H1 (cell line): Measurements from ENCODE around the gene ACACA. TPM values are rescaled to one million over a fixed set of nuclear protein-coding genes. Genes with fewer than 3 reads are reported as not detected.

Experiments
- FOSL1 ChIP-seq: IDR thresholded peaks from 2 replicates; pipeline ENCODE4 v1.6.1; 2011; ENCODE audit warnings: mild to moderate bottlenecking, low read depth, low read length, moderate library complexity; ENCODE audit not compliant: insufficient read depth
- HDAC2 ChIP-seq, 2 experiments: fragments of 300-600 bp in 1 of 2; sonication (generic) in 1 of 2; IDR thresholded peaks; 2 replicates each; pipeline ENCODE4 v1.6.1; 2011 to 2012; ENCODE audit warnings: low read depth in 2 of 2, low read length in 2 of 2, mild to moderate bottlenecking in 2 of 2, moderate library complexity in 2 of 2, borderline replicate concordance in 1 of 2, inconsistent platforms in 1 of 2
- polyA plus RNA-seq, 7 experiments: library from polyadenylated mRNA; depleted of rRNA in 3 of 7; stranded (reverse) in 5 of 7; unstranded in 2 of 7; fragments of >200 nt in 5 of 7; fragments of 200-250 nt in 2 of 7; gene quantifications; 1 replicate in 5 of 7; 2 replicates in 1 of 7; 4 replicates in 1 of 7; pipeline versions ENCODE4 v1.2.1 to v1.2.3, GENCODE V29; 2011 to 2013; ENCODE audit warnings: missing spikeins in 2 of 7, mixed read lengths in 2 of 7
- total RNA-seq: library from RNA; stranded (reverse); fragmentation: NEBNext Ultra II Directional; extraction: Animal tissue kit (Norgen Biotek cat#: 25700); gene quantifications from 2 replicates; pipeline ENCODE4 v1.2.1, GENCODE V29; 2021

ACACA gene
- total and polyA plus RNA-seq, 2 of the 8 experiments (the other 6 are each of a cell fraction or from before 2014, with no cell fraction given) = 74.0 to 160 TPM

GRCh38 chr17:37138571-37139120 is 268.0 kb downstream of the ACACA start (continued):
- TF ChIP-seq FOSL1 (no peak), HDAC2 (IDR thresholded peaks at IDR 0.05; ENCODE audit: borderline replicate concordance in 1 of 2, low read depth in 2 of 2, low read length in 2 of 2) (no peak)
